PC-9 (cell line): ENCODE results near the gene PEX14. TPM values are rescaled to one million over a fixed set of nuclear protein-coding genes. Genes with fewer than 3 reads are reported as not detected.

Source experiments
- BruUV-seq: library from RNA; stranded (reverse); fragments of 400-500 nt; replicated peaks from 2 replicates; lab custom pipeline; 2021; lab: Mats Ljungman, UMichigan
- CTCF ChIA-PET: fragments of 300-600 bp; sonication (Branson Sonifier 250); formaldehyde crosslinking; loops from one replicate; lab custom pipeline; 2022; ENCODE audit warnings: antibody characterized with exemption; lab: Charles Lee
- POLR2A ChIA-PET: fragments of 300-600 bp; sonication (Branson Sonifier 250); formaldehyde crosslinking; loops from one replicate; lab custom pipeline; 2022; ENCODE audit warnings: antibody characterized with exemption; ENCODE audit not compliant: unreplicated experiment; lab: Charles Lee
- DNase-seq, 2 experiments: peaks; one replicate each; pipeline versions ENCODE4 v3.0.0 to v3.0.0-alpha.2; 2015 to 2022; ENCODE audit warnings: mixed read lengths in 1 of 2
- H2AFZ ChIP-seq: fragments of 200-600 bp; sonication (generic); 2 replicates; pipeline ENCODE4 v1.8.1; 2017; ENCODE audit warnings: antibody characterized with exemption
- H3F3A ChIP-seq: fragments of 200-600 bp; sonication (generic); 2 replicates; pipeline ENCODE4 v1.8.1; 2017; ENCODE audit warnings: antibody characterized with exemption, mild to moderate bottlenecking, low read depth; ENCODE audit not compliant: insufficient read depth
- H3K27ac ChIP-seq: fragments of 200-600 bp; sonication (generic); 2 replicates; pipeline ENCODE4 v1.6.1; 2016; ENCODE audit warnings: mixed run types
- H3K27me3 ChIP-seq: fragments of 200-600 bp; sonication (generic); 2 replicates; pipeline ENCODE4 v1.6.1; 2016; ENCODE audit warnings: low read depth, mixed run types; ENCODE audit not compliant: insufficient read depth
- H3K36me3 ChIP-seq: fragments of 200-600 bp; sonication (generic); 2 replicates; pipeline ENCODE4 v1.6.1; 2016; ENCODE audit warnings: low read depth, mixed run types
- H3K4me1 ChIP-seq: fragments of 200-600 bp; sonication (generic); replicated peaks from 2 replicates; pipeline ENCODE4 v1.6.1; 2016; ENCODE audit warnings: mixed run types; ENCODE audit not compliant: insufficient read depth
- H3K4me2 ChIP-seq: fragments of 200-600 bp; sonication (generic); 2 replicates; pipeline ENCODE4 v1.6.1; 2017; ENCODE audit warnings: mixed run types
- H3K4me3 ChIP-seq: fragments of 200-600 bp; sonication (generic); 2 replicates; pipeline ENCODE4 v1.6.1; 2016; ENCODE audit warnings: mixed run types
- H3K79me2 ChIP-seq: fragments of 200-600 bp; sonication (generic); 2 replicates; pipeline ENCODE4 v1.6.1; 2017; ENCODE audit warnings: low read depth, mixed run types
- H3K9me2 ChIP-seq: fragments of 200-600 bp; sonication (generic); 2 replicates; pipeline ENCODE4 v1.8.1; 2017; ENCODE audit warnings: mild to moderate bottlenecking; ENCODE audit not compliant: insufficient read depth
- H3K9me3 ChIP-seq: fragments of 200-600 bp; sonication (generic); 2 replicates; pipeline ENCODE4 v1.8.1; 2016; ENCODE audit warnings: low read depth; ENCODE audit not compliant: insufficient read depth
- H4K20me1 ChIP-seq: fragments of 200-600 bp; sonication (generic); 2 replicates; pipeline ENCODE4 v1.8.1; 2017; ENCODE audit not compliant: insufficient read depth
- EZH2 ChIP-seq: fragments of 200-600 bp; sonication (generic); IDR thresholded peaks from 2 replicates; pipeline ENCODE4 v1.8.0; 2017; ENCODE audit warnings: antibody characterized with exemption, low read depth
- intact Hi-C: fragments of 100-400 bp; cut with micrococcal nuclease; formaldehyde crosslinking; loops from one replicate; pipeline ENCODE4 v1.10.0; 2022; ENCODE audit not compliant: unreplicated experiment
- total RNA-seq: library from RNA; stranded (reverse); gene quantifications from 2 replicates; pipeline ENCODE4 v1.2.3, GENCODE V29; 2021
- TF ChIP-seq, protein P1 (sequence below): fragments of 200-600 bp; sonication (generic); conservative IDR thresholded peaks from 2 replicates; pipeline ENCODE4 v1.6.1; 2017; ENCODE audit warnings: mixed run types, antibody characterized with exemption, mild to moderate bottlenecking, moderate library complexity

PEX14 gene
- total RNA-seq, 1 experiment from 2014 or later = 28.3 TPM

GRCh38 chr1:10513199-10513598, 38.4 kb downstream of the PEX14 start:
- H4K20me1 ChIP-seq = peaks cover 29% of the 10 kb centered on the region
- intact Hi-C loops = loop anchor here (5.0 to 10.0 kb wide), 5 partner anchors 179 to 1129 kb away; partner anchors contain the start of gene TARDBP

DNA sequence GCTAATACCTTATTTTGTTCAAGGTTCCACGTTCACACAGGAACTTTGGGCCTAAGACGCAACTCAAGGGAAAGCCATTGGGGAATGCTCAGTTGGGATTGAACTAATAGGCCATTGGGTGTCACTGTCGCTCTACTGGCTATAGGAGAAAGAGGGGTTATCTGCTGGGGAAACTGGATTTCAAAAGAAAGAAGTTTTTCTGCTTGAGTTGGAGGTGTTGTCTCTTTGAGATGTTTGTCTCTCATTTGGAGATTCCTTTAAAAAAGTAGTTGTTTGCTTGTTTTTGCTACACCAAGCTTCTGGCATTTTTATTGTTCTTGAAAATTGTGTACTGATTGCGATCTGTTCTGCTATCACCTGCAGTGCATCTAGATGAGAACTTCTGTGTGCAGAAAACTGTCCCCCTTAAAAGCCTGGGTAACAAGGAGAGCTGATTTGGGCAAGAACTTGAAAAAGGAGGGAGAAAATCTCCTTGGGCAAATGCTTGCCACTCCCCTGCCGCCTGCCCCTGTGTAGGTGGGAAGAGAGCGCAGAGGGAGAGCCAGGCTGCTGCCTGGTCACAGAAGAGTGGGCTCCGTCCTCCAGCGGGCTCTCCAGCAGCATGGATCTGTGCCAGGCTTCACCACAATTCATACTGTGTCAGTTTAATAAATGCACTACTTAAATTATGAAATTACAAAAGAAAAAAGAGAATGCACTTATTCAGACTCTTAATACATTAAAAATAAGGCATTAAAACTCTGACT, 39.9 kb downstream of the PEX14 start:
- no peaks in the 10 kb centered on the region for H3K36me3 ChIP-seq
- no TSS peak for BruUV-seq
- no peak overlapping the region for H3K27ac ChIP-seq
- no peak overlapping the region for H3K4me3 ChIP-seq
- POLR2A ChIA-PET = no interaction called here
- no peak for DNase-seq
- no peaks in the 10 kb centered on the region for H3K9me3 ChIP-seq
- H3K4me2 ChIP-seq = no peak overlapping the region
- no peak overlapping the region for H2AFZ ChIP-seq
- H3K4me1 ChIP-seq = peaks cover 38% of the 10 kb centered on the region
- H3K9me2 ChIP-seq = no peaks in the 10 kb centered on the region
- H3K79me2 ChIP-seq = peaks cover 70% of the 10 kb centered on the region
- CTCF ChIA-PET = no interaction called here
- peaks cover 29% of the 10 kb centered on the region for H4K20me1 ChIP-seq
- TF ChIP-seq, protein P1, sequence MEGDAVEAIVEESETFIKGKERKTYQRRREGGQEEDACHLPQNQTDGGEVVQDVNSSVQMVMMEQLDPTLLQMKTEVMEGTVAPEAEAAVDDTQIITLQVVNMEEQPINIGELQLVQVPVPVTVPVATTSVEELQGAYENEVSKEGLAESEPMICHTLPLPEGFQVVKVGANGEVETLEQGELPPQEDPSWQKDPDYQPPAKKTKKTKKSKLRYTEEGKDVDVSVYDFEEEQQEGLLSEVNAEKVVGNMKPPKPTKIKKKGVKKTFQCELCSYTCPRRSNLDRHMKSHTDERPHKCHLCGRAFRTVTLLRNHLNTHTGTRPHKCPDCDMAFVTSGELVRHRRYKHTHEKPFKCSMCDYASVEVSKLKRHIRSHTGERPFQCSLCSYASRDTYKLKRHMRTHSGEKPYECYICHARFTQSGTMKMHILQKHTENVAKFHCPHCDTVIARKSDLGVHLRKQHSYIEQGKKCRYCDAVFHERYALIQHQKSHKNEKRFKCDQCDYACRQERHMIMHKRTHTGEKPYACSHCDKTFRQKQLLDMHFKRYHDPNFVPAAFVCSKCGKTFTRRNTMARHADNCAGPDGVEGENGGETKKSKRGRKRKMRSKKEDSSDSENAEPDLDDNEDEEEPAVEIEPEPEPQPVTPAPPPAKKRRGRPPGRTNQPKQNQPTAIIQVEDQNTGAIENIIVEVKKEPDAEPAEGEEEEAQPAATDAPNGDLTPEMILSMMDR = peak; percentile 52
- TF ChIP-seq EZH2 = no peak
- no peaks in the 10 kb centered on the region for H3K27me3 ChIP-seq
- peaks cover 11% of the 10 kb centered on the region; the same call in 1 of the 2 replicates for H3F3A ChIP-seq
- intact Hi-C loops = loop anchor here (5.0 to 10.0 kb wide), 5 partner anchors 178 to 1128 kb away; partner anchors contain the start of gene TARDBP

More at GRCh38 chr1:10513199-10513598, 38.4 kb downstream of the PEX14 start:
- H3K4me2 ChIP-seq = no peak overlapping the region
- H3F3A ChIP-seq = peaks cover 11% of the 10 kb centered on the region; the same call in 1 of the 2 replicates
- no peak for TF ChIP-seq EZH2
- TF ChIP-seq, protein P1 = no peak
- no peak overlapping the region for H3K27ac ChIP-seq
- no TSS peak for BruUV-seq
- CTCF ChIA-PET = no interaction called here
- H3K27me3 ChIP-seq = no peaks in the 10 kb centered on the region
- H2AFZ ChIP-seq = no peak overlapping the region
- H3K36me3 ChIP-seq = no peaks in the 10 kb centered on the region
- POLR2A ChIA-PET = no interaction called here
- peaks cover 45% of the 10 kb centered on the region for H3K4me1 ChIP-seq
- H3K9me3 ChIP-seq = no peaks in the 10 kb centered on the region
- H3K9me2 ChIP-seq = no peaks in the 10 kb centered on the region
- DNase-seq = no peak
- H3K79me2 ChIP-seq = peaks cover 81% of the 10 kb centered on the region
- no peak overlapping the region for H3K4me3 ChIP-seq

- Histone ChIP-seq H3K4me3 (no peak overlapping the region), H3K27ac (no peak overlapping the region), H2AFZ (no peak overlapping the region), H3K9me2 (no peaks in the 10 kb centered on the region), H4K20me1 (peaks cover 24% of the 10 kb centered on the region), H3K36me3 (no peaks in the 10 kb centered on the region), H3K9me3 (no peaks in the 10 kb centered on the region), H3K27me3 (no peaks in the 10 kb centered on the region), H3K79me2 (peaks cover 63% of the 10 kb centered on the region), H3K4me2 (no peak overlapping the region), H3F3A (peaks cover 5% of the 10 kb centered on the region; the same call in 1 of the 2 replicates), H3K4me1 (peaks cover 30% of the 10 kb centered on the region)
- no TSS peak for BruUV-seq
- DNase-seq = no peak
- TF ChIP-seq, protein P1 = no peak
- TF ChIP-seq EZH2 = no peak
- CTCF ChIA-PET = no interaction called here
- intact Hi-C loops = loop anchor here (10.0 kb wide), 1 partner anchor 499 kb away; the partner anchor contains the start of gene TARDBP
- POLR2A ChIA-PET = no interaction called here
Measured at GRCh38 chr1:10515301-10515975, 40.7 kb downstream of the PEX14 start.
